ENCODE results near the gene SHKBP1.

DNA sequence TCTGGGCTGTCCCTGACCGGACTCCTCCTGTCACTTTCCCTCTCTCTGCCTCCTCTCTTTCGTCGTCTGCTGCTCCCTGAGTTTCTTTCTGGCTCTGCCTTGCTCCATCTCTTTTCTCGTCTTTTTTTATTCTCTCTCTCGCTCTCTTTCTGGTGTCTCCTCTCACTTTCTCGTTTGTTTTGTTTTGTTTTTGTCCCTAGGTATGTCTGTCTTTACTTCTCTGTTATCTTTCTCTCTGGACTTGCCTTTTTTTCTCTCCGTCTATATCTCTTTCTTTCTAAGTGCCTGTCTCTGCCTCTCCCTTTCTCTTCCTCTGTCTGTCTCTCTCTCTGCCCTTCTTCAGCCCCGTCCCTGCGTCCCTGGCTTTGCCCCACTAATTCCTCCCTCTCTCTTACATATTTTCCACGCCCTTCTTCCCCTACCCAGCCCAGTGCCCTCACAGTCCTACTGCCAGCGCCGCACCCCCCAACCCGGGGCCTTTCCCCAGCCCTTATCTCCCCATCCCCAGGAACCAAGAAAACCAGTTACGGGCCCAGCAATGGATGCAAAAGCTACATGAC lies 48.1 kb upstream of the SHKBP1 start:
- no peak for TF ChIP-seq ZNF565 (CRISPR knock-in tag; conservative IDR thresholded peaks at IDR 0.05; ENCODE audit: low read depth)
- TF ChIP-seq, protein P1, sequence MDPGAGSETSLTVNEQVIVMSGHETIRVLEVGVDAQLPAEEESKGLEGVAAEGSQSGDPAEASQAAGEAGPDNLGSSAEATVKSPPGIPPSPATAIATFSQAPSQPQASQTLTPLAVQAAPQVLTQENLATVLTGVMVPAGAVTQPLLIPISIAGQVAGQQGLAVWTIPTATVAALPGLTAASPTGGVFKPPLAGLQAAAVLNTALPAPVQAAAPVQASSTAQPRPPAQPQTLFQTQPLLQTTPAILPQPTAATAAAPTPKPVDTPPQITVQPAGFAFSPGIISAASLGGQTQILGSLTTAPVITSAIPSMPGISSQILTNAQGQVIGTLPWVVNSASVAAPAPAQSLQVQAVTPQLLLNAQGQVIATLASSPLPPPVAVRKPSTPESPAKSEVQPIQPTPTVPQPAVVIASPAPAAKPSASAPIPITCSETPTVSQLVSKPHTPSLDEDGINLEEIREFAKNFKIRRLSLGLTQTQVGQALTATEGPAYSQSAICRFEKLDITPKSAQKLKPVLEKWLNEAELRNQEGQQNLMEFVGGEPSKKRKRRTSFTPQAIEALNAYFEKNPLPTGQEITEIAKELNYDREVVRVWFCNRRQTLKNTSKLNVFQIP (CRISPR knock-in tag; IDR thresholded peaks at IDR 0.05; ENCODE audit: borderline replicate concordance, low read depth): no peak
- TF ChIP-seq, protein P2, sequence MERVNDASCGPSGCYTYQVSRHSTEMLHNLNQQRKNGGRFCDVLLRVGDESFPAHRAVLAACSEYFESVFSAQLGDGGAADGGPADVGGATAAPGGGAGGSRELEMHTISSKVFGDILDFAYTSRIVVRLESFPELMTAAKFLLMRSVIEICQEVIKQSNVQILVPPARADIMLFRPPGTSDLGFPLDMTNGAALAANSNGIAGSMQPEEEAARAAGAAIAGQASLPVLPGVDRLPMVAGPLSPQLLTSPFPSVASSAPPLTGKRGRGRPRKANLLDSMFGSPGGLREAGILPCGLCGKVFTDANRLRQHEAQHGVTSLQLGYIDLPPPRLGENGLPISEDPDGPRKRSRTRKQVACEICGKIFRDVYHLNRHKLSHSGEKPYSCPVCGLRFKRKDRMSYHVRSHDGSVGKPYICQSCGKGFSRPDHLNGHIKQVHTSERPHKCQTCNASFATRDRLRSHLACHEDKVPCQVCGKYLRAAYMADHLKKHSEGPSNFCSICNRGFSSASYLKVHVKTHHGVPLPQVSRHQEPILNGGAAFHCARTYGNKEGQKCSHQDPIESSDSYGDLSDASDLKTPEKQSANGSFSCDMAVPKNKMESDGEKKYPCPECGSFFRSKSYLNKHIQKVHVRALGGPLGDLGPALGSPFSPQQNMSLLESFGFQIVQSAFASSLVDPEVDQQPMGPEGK (CRISPR knock-in tag; IDR thresholded peaks at IDR 0.05; ENCODE audit: borderline replicate concordance): no peak
- TF ChIP-seq OSR1 (CRISPR knock-in tag; IDR thresholded peaks at IDR 0.05): no peak
- TF ChIP-seq ZFP30 (CRISPR knock-in tag; IDR thresholded peaks at IDR 0.05): no peak
- TF ChIP-seq ZFP3 (CRISPR knock-in tag; IDR thresholded peaks at IDR 0.05): no peak
- no peak for TF ChIP-seq ARNTL (CRISPR knock-in tag; IDR thresholded peaks at IDR 0.05; ENCODE audit: borderline replicate concordance, low read depth)
- no peak for TF ChIP-seq ZNF8 (CRISPR knock-in tag; IDR thresholded peaks at IDR 0.05)
- TF ChIP-seq ISL1 (CRISPR knock-in tag; IDR thresholded peaks at IDR 0.05): no peak

Data from SK-N-SH treated with all-trans-retinoic acid at 6 μM for 48 hours (cell line).